GM21390 (cell line): ENCODE results near the gene MAN2A1.

Experiments used
- ATAC-seq: cut with Tn5 transposase; IDR thresholded peaks from one replicate; pipeline ENCODE4 v1.9.1; 2021; ENCODE audit not compliant: unreplicated experiment

MAN2A1 gene

DNA sequence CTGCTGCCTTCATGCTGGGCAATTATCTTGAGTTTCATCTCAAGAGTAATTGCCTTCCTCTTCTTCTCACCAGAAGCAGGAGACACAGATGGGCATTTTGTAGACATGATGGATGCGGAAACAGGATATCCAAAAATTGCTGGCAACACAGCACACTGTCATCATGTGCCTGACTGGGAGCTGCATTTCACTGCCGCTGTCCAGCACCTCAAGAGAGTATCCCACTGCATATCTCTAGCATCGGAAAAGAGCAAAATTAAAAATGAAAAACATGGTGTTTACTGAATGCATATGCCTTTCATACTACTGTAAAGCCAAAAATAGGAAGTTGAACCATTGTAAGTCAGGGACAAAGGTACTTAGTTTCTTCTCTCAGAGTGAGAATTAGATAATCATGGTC lies 210.7 kb downstream of the MAN2A1 start:
- no peak for ATAC-seq

DNA sequence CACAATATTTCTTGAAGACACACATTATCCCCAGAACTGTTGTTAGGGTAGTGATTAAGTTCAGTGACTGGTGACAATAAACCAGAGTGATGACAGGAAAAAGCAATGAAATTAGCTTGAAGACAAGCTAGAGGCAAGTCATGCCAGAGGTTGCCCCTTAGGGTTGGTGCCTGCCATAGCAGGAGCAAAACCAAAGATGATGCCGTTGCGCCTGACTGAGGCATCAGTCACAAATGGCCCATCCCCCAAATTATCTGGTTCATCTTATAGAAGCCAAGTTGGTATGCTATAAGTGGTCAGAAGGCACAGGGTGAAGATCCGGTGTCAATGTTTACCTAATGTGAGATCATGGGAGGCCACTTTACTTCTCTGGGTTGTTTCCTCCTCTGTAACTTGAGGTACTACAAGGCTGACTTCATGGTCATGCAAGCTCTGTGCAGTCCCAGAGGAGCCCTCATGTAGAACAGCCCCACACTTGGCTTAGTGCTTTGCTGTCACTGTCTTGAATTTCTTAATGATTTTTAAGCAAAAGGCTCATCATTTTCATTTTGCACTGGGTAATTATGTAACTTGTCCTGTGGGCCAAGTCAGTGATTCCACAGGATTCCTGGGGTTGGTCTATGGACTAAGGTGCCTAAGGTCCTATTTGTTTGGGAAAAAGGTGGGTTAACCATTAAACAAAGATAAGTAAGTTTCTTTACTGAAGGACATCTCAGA lies 211.3 kb downstream of the MAN2A1 start:
- no peak for ATAC-seq

DNA sequence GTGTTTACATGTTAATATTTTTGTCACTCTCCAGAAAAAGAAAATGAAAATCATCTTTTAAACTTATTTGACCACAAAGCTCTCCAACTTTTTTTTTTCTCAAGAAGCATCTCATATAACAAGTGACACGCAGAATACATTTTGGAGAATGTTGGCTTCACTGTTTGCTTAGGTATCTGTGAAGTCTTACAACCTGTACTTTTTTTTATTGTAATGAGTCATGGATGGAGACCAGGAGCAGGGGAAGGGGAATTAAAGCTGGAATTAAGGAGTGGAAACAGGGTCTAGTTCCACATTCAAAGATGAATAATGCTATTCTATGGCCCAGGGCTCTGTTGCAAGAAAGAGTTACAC lies 211.9 kb downstream of the MAN2A1 start:
- ATAC-seq: no peak

DNA sequence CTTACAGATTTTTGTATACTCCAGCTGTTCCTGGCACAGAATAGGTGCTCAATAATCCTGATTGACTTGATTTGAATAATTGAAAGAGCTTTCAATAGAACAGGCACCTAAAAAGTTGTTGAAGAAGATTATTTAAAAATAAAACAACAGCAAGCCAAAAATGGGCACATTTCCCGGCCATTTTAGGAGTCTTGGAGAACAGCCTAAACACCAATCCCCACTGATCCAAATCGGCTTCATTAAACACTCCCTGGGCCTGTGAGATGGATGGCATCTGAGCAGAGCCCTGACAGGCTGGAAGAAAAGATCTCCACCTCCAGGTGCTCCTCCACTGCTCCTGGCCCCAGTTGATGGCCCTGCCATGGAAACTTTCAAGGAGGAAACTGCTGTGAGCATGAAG lies 213.3 kb downstream of the MAN2A1 start:
- ATAC-seq: no peak

DNA sequence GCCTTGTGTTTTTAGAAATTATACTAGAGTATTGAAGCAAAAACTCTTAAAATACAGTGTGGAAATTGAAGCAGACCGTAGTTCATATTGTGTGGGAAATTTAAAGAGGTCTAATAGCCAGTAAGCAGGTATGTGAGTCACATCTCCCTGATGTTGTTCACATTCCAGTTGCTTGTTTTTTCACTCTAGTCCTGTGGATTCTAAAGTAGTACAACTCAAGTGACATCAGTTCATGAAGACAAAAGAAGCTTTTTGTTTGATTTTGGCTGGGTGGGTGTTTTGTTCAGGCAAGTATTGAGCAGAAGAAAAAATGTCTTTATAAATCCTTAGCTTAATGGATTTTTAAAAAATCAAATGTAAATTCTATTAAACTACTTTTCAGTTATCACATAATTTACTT lies 216.2 kb downstream of the MAN2A1 start:
- no peak for ATAC-seq

DNA sequence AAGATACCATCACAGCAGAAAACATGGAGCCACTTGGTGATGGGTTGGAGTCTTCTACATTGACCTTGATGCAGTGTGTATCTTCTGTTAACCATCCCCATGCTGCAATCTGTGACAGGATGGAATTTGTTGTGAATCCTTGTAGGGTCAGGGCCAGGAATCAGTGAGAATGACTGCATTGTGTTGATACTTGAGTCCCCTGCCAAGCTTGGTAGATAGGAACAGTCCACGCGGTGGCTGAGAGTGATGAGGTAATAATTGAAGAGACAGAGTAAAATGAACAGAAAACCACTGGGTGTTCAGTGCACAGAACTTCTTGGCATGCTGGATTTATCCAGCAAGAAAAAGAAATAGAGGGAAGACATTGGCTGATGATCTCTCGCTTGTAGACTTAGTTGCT lies 217.5 kb downstream of the MAN2A1 start:
- ATAC-seq: no peak

DNA sequence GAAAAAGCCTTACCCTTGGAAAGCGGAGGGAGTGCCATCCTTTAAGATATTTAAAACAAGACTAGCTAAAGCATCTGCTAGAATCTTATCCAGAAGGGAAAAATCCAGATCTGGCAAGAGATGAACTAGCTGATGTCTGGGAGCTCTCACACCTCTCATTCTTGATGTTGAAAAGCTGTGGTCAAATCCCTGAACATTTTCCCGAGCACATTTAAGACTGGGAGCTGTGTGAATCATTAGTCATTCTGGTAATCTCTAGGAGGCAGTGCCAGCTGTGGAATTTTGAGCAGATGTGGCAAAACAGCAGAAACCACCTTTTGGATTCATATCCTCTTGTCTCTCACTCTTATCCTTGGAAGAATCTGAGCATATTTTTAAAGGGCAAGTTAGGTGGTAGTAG lies 218.0 kb downstream of the MAN2A1 start:
- ATAC-seq: no peak

DNA sequence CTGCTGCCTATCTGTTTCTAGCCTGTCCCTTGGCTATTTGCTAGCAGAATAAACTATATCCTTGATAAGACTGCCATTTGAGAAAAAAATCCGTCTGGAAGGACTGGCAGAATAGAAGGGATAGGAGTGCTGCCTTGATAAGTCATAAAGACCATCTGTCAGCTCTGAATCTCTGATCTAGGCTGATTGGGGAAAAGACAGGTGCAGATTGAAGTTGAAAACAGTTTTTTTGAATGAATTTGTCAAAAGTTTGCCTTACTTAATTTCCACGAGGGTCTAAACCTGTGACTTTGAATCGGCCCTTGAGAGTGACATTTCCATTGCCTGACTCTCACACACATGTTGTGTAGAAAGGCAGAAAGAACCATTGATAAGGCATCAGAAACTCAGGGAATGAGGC lies 218.6 kb downstream of the MAN2A1 start:
- ATAC-seq: no peak

DNA sequence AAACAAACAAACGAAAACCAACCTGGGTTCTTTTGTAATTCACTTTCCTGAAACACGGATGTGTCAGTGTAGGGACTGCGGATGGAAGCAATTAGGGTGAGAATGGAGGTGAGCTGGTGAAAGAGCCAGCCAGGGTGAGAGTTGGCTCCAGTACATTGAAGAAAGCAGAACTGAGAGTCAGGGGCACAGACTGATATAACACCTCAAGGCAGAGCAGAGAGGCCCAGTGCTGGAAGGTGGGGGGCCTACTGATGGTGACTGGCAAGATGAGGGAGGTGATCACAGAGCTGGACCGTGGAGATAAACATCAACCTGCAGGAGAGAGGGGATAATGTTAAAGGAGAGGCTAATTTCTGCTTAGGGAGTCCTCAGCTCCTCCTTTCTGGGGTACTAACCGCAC lies 221.1 kb downstream of the MAN2A1 start:
- no peak for ATAC-seq

DNA sequence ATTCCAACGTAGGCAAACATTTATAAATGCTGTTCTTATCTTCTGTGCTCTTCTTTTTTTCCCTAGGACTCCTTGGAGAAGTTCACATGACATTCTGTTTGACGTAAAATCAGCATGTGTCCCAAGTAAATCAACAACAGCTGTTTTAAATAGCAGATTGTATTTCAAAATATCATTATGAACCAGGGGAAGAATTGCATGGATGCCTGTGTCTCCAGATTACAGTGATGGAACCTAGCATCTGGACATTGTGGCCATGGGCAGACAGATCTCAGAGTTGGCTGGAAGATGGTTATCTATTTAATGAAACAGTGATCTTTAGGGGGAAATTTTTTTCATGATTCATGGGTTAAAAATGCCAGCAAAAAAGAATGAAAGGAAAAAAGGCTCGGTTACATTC lies 222.0 kb downstream of the MAN2A1 start:
- no peak for ATAC-seq

DNA sequence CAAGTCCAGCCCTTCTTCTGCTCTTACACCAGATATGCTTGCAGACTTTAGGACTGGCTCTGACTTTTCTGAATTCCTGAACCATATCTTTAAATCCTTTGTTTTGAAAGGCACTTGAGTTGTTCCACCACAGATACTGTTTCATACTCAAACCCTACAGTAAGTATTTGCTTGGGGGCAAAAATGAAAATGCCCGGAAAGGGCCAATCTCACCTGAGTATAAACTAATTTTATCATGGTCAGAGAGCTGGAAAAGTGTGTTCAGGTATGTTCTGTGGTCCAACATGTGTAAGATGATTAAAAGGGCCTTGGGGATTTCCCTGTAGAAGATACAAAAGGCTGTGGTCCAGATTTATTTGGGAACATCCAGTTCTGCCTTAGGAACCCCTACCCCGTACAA lies 225.2 kb downstream of the MAN2A1 start:
- ATAC-seq: no peak

DNA sequence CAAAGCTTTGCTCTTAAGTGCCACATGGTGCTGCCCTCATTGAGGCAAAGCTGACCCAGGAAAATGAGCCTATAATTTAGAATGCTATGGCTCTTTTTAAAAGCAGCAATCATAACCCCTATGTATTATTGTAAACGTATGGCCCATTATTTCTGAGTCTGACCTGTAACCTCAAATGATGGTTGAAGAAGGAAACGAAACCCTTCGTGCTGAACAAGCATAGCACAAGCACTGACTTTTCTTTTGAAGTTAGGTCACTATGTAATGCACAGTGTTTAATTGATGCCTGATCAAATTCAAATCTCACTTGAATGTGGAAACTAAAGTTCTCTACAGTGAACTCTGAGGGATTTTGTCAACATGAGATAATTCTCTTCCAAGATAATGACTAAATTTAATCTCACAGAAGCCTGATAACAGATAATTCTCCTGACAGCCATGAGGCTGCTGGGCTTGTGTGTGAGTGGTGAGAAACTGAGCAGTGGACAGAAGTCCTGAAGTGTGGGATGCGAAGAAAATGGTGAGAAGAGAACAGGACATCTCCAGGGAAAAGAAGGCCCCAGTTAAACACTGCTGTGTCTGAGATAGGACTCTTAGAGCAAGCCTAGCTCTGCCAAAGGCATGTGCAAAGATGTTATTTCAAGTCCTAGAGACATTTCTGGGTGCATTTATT lies 226.9 kb downstream of the MAN2A1 start:
- no peak for ATAC-seq
